H1 (cell line): ENCODE measurements around the gene TBC1D20. TPM values are rescaled to one million over a fixed set of nuclear protein-coding genes. Genes with fewer than 3 reads are reported as not detected.

ENCODE experiments used
- ASH2L ChIP-seq: fragments of 200-600, 300-600 bp; sonication (generic); IDR thresholded peaks from one replicate; pipeline ENCODE4 v1.7.1; 2017; ENCODE audit warnings: low read length
- CEBPB ChIP-seq: IDR thresholded peaks from 2 replicates; pipeline ENCODE4 v1.6.1; 2012; ENCODE audit warnings: low read depth, low read length
- CHD7 ChIP-seq: fragments of 300-600 bp; sonication (generic); IDR thresholded peaks from 2 replicates; pipeline ENCODE4 v1.7.1; 2012; ENCODE audit warnings: low read length, moderate library complexity, mild to moderate bottlenecking, inconsistent platforms; ENCODE audit not compliant: insufficient replicate concordance
- EGR1 ChIP-seq: IDR thresholded peaks from 2 replicates; pipeline ENCODE4 v1.6.1; 2011; ENCODE audit warnings: low read depth, low read length, borderline replicate concordance
- EZH2 ChIP-seq: fragments of 200-600 bp; sonication (generic); IDR thresholded peaks from 2 replicates; pipeline ENCODE4 v1.7.1; 2012; ENCODE audit warnings: low read depth, mild to moderate bottlenecking, moderate library complexity, low read length, inconsistent platforms; ENCODE audit not compliant: severe bottlenecking
- HDAC2 ChIP-seq, 2 experiments: fragments of 300-600 bp in 1 of 2; sonication (generic) in 1 of 2; IDR thresholded peaks; 2 replicates each; pipeline ENCODE4 v1.6.1; 2011 to 2012; ENCODE audit warnings: low read depth in 2 of 2, low read length in 2 of 2, mild to moderate bottlenecking in 2 of 2, moderate library complexity in 2 of 2, borderline replicate concordance in 1 of 2, inconsistent platforms in 1 of 2
- JUN ChIP-seq: IDR thresholded peaks from 2 replicates; pipeline ENCODE4 v1.6.1; 2011; ENCODE audit warnings: low read depth, mild to moderate bottlenecking, improper control_type of control experiment, low read length
- JUND ChIP-seq: IDR thresholded peaks from 2 replicates; pipeline ENCODE4 v1.6.1; 2011; ENCODE audit warnings: mild to moderate bottlenecking, improper control_type of control experiment, low read length
- POLR2AphosphoS5 ChIP-seq: IDR thresholded peaks from 2 replicates; pipeline ENCODE4 v1.6.1; 2011; ENCODE audit warnings: low read depth, low read length
- POU5F1 ChIP-seq: IDR thresholded peaks from 2 replicates; pipeline ENCODE4 v1.6.1; 2011; ENCODE audit warnings: low read depth, mild to moderate bottlenecking, low read length, moderate library complexity
- SRF ChIP-seq: IDR thresholded peaks from 2 replicates; pipeline ENCODE4 v1.6.1; 2011; ENCODE audit warnings: mild to moderate bottlenecking, low read depth, low read length, moderate library complexity
- polyA plus RNA-seq, 7 experiments: library from polyadenylated mRNA; depleted of rRNA in 3 of 7; stranded (reverse) in 5 of 7; unstranded in 2 of 7; fragments of >200 nt in 5 of 7; fragments of 200-250 nt in 2 of 7; gene quantifications; 1 replicate in 5 of 7; 2 replicates in 1 of 7; 4 replicates in 1 of 7; pipeline versions ENCODE4 v1.2.1 to v1.2.3, GENCODE V29; 2011 to 2013; ENCODE audit warnings: missing spikeins in 2 of 7, mixed read lengths in 2 of 7
- total RNA-seq: library from RNA; stranded (reverse); fragmentation: NEBNext Ultra II Directional; extraction: Animal tissue kit (Norgen Biotek cat#: 25700); gene quantifications from 2 replicates; pipeline ENCODE4 v1.2.1, GENCODE V29; 2021

Gene TBC1D20
- total and polyA plus RNA-seq, 2 of the 8 experiments (the other 6 are each of a cell fraction or from before 2014, with no cell fraction given) = 14.5 to 17.1 TPM

GRCh38 chr20:434221-434620, 28.1 kb downstream of the TBC1D20 start (continued):
- TF ChIP-seq CHD7 (peak; percentile 40), EGR1 (0 out of 2 replicates have a peak, but pooled peaks have one; percentile 31), EZH2 (no peak), ASH2L (peak; percentile 23), SRF (no peak), POU5F1 (peak; percentile 79; the same call in 1 of the 2 replicates), HDAC2 (IDR thresholded peaks at IDR 0.05; ENCODE audit: borderline replicate concordance in 1 of 2, low read depth in 2 of 2, low read length in 2 of 2) (0 out of 4 replicates have a peak, but pooled peaks of 1 of the 2 experiments have one; percentile 17), JUND (no peak), JUN (no peak), POLR2AphosphoS5 (peak; percentile 71; the same call in 1 of the 2 replicates), CEBPB (no peak)
